ENCODE results near the gene SLC1A1.

DNA sequence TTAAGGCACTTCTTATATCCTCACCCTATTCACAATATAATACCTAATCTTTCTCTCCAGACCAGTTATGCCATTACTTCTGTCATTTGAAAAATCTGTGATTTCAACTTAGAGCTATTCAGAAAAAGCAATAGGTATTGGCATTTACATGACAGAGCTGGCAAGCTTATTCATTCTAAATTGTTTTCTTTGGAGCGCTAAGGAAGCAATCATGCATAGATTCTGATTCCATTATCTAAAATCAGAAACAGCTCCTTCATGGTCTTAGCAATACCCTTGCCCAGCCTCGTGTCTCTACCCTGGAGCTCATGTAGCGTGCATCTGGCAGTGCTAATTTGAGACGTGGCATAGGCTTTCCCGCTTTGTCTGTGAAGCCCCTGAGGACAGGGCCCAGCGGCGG, 4.5 kb downstream of the SLC1A1 start:
- TF ChIP-seq, protein P1, sequence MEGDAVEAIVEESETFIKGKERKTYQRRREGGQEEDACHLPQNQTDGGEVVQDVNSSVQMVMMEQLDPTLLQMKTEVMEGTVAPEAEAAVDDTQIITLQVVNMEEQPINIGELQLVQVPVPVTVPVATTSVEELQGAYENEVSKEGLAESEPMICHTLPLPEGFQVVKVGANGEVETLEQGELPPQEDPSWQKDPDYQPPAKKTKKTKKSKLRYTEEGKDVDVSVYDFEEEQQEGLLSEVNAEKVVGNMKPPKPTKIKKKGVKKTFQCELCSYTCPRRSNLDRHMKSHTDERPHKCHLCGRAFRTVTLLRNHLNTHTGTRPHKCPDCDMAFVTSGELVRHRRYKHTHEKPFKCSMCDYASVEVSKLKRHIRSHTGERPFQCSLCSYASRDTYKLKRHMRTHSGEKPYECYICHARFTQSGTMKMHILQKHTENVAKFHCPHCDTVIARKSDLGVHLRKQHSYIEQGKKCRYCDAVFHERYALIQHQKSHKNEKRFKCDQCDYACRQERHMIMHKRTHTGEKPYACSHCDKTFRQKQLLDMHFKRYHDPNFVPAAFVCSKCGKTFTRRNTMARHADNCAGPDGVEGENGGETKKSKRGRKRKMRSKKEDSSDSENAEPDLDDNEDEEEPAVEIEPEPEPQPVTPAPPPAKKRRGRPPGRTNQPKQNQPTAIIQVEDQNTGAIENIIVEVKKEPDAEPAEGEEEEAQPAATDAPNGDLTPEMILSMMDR (IDR thresholded peaks at IDR 0.05) = no peak
- TF ChIP-seq POLR2A (IDR thresholded peaks at IDR 0.05) = no peak

All from uterus (tissue), 2 donors.